ENCODE measurements around the gene KAZN. TPM values are rescaled to one million over a fixed set of nuclear protein-coding genes. Genes with fewer than 3 reads are reported as not detected.

The KAZN gene
- total RNA-seq, 6 experiments from 2014 or later: 13.1 to 22.3 (median 20.7) TPM

GRCh38 chr1:15114884-15115283 lies 516.4 kb downstream of the KAZN start:
- Mint-ChIP-seq H3K4me3 (no peak overlapping the region), H3K36me3 (ENCODE audit: low read depth) (no peaks in the 10 kb centered on the region), H3K9me3 (no peaks in the 10 kb centered on the region), H3K4me1 (ENCODE audit: low read depth) (peaks cover 5% of the 10 kb centered on the region; the same call in 1 of the 2 replicates), H3K27me3 (ENCODE audit: insufficient read depth) (peaks cover 21% of the 10 kb centered on the region), H3K27ac (no peak overlapping the region)
- no peak for TF ChIP-seq CTCF (IDR thresholded peaks at IDR 0.05)
- no peak for DNase-seq

- Mint-ChIP-seq H3K4me3 (no peak overlapping the region), H3K27ac (no peak overlapping the region), H3K4me1 (ENCODE audit: low read depth) (peaks cover 5% of the 10 kb centered on the region; the same call in 1 of the 2 replicates), H3K9me3 (no peaks in the 10 kb centered on the region), H3K36me3 (ENCODE audit: low read depth) (no peaks in the 10 kb centered on the region), H3K27me3 (ENCODE audit: insufficient read depth) (peaks cover 25% of the 10 kb centered on the region)
- TF ChIP-seq CTCF (IDR thresholded peaks at IDR 0.05): no peak
- DNase-seq: no peak
Measured at GRCh38 chr1:15115542-15116330, 517.3 kb downstream of the KAZN start.

- Mint-ChIP-seq H3K27ac (no peak overlapping the region), H3K9me3 (no peaks in the 10 kb centered on the region), H3K36me3 (ENCODE audit: low read depth) (no peaks in the 10 kb centered on the region), H3K27me3 (ENCODE audit: insufficient read depth) (peaks cover 33% of the 10 kb centered on the region), H3K4me1 (ENCODE audit: low read depth) (peaks cover 3% of the 10 kb centered on the region; the same call in 1 of the 2 replicates), H3K4me3 (no peak overlapping the region)
- no peak for DNase-seq
- no peak for TF ChIP-seq CTCF (IDR thresholded peaks at IDR 0.05)
Measured at GRCh38 chr1:15116966-15117365, 518.5 kb downstream of the KAZN start.

DNA sequence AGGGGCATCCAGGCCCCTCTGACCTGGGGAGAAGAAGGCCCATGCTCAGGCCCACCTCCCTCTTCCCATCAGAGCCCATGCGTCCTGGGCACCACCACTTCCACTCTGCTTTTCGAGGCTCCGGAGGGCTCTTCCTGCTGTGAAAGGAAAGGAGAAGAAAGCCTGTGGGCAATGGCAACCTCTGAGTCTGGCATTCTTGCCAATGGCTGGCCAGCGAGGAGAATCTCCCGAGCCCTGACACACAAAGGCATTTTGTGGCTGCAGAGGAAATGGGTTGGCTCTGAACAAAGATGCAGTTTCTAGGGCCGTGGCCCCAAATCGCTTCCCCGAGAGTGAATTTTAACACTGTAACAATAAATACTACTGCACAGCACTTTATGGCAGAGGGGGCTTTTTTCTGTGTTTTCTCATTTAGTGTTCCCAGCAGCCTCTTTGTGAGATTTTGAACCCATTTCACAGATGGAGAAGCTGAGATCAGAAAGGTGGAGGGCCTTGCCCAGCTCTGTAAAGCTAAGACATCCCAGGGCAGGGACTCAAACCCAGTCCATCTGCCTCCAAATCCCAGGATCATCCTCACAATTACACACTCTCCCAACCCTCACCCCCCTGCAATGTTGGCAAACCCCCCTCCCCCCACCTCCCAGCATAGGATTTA lies 519.3 kb downstream of the KAZN start:
- Mint-ChIP-seq H3K27me3 (ENCODE audit: insufficient read depth) (peaks cover 39% of the 10 kb centered on the region), H3K4me3 (no peak overlapping the region), H3K9me3 (no peaks in the 10 kb centered on the region), H3K36me3 (ENCODE audit: low read depth) (no peaks in the 10 kb centered on the region), H3K27ac (no peak overlapping the region), H3K4me1 (ENCODE audit: low read depth) (no peaks in the 10 kb centered on the region)
- TF ChIP-seq CTCF (IDR thresholded peaks at IDR 0.05): no peak
- no peak for DNase-seq

GRCh38 chr1:15118579-15118978 lies 520.1 kb downstream of the KAZN start:
- H3K4me1 Mint-ChIP-seq (ENCODE audit: low read depth): no peaks in the 10 kb centered on the region
- no peak overlapping the region for H3K4me3 Mint-ChIP-seq
- H3K36me3 Mint-ChIP-seq (ENCODE audit: low read depth): no peaks in the 10 kb centered on the region
- H3K9me3 Mint-ChIP-seq: no peaks in the 10 kb centered on the region
- H3K27me3 Mint-ChIP-seq (ENCODE audit: insufficient read depth): peaks cover 44% of the 10 kb centered on the region
- no peak for TF ChIP-seq CTCF (IDR thresholded peaks at IDR 0.05)
- H3K27ac Mint-ChIP-seq: no peak overlapping the region
- DNase-seq: no peak

Measured in HFFc6 (cell line).